Endometrial microvascular endothelial cells (primary cell): ENCODE data around the gene RNF167. TPM values are rescaled to one million over a fixed set of nuclear protein-coding genes. Genes with fewer than 3 reads are reported as not detected.

ENCODE experiments used
- total RNA-seq: library from RNA; depleted of rRNA; stranded (reverse); fragments of >200 nt; gene quantifications from one replicate; pipeline ENCODE4 v1.2.3, GENCODE V29; 2015; ENCODE audit errors: inconsistent ontology term

RNF167 gene
- total RNA-seq, 1 donor from 2014 or later: 48.5 TPM

Other genes starting within 250 kb of the RNF167 start
- gene PELP1, start 236.1 kb upstream of the RNF167 start, total RNA-seq: 54.4 TPM
- 8.5 TPM for gene ARRB2, start 229.6 kb upstream of the RNF167 start, total RNA-seq
- 36.2 TPM for gene MED11, start 208.8 kb upstream of the RNF167 start, total RNA-seq
- gene ZMYND15, start 200.4 kb upstream of the RNF167 start, total RNA-seq: not detected
- gene CXCL16, start 200.3 kb upstream of the RNF167 start, total RNA-seq: 1.1 TPM
- not detected for gene TM4SF5, start 168.4 kb upstream of the RNF167 start, total RNA-seq
- not detected for gene VMO1, start 153.9 kb upstream of the RNF167 start, total RNA-seq
- gene GLTPD2, start 151.3 kb upstream of the RNF167 start, total RNA-seq: not detected
- 378 TPM for gene PSMB6, start 144.1 kb upstream of the RNF167 start, total RNA-seq
- gene PLD2, start 133.1 kb upstream of the RNF167 start, total RNA-seq: 40.2 TPM
- gene MINK1, start 106.9 kb upstream of the RNF167 start, total RNA-seq: 36.4 TPM
- 0.46 TPM for gene C17orf107, start 40.7 kb upstream of the RNF167 start, total RNA-seq
- gene CHRNE, start 37.2 kb upstream of the RNF167 start, total RNA-seq: 0.37 TPM
- not detected for gene GP1BA, start 8.0 kb upstream of the RNF167 start, total RNA-seq
- gene SLC25A11, start 222 bp upstream of the RNF167 start, total RNA-seq: 65.9 TPM
- 1,657 TPM for gene PFN1, start 8.3 kb downstream of the RNF167 start, total RNA-seq
- not detected for gene ENO3, start 10.9 kb downstream of the RNF167 start, total RNA-seq
- 52.5 TPM for gene SPAG7, start 27.5 kb downstream of the RNF167 start, total RNA-seq
- 17.6 TPM for gene CAMTA2, start 47.4 kb downstream of the RNF167 start, total RNA-seq
- 0.09 TPM for gene INCA1, start 57.3 kb downstream of the RNF167 start, total RNA-seq
- 110 TPM for gene KIF1C, start 57.7 kb downstream of the RNF167 start, total RNA-seq
- gene SLC52A1, start 95.2 kb downstream of the RNF167 start, total RNA-seq: not detected
- gene ZFP3, start 138.2 kb downstream of the RNF167 start, total RNA-seq: 1.9 TPM
- gene ZNF232, start 171.6 kb downstream of the RNF167 start, total RNA-seq: 4.9 TPM
- gene USP6, start 175.8 kb downstream of the RNF167 start, total RNA-seq: not detected